Measurements from ENCODE around the gene FAAP100. TPM values are rescaled to one million over a fixed set of nuclear protein-coding genes. Genes with fewer than 3 reads are reported as not detected.

The FAAP100 gene
- total RNA-seq, 2 experiments from 2014 or later = 40.5 to 42.7 TPM

DNA sequence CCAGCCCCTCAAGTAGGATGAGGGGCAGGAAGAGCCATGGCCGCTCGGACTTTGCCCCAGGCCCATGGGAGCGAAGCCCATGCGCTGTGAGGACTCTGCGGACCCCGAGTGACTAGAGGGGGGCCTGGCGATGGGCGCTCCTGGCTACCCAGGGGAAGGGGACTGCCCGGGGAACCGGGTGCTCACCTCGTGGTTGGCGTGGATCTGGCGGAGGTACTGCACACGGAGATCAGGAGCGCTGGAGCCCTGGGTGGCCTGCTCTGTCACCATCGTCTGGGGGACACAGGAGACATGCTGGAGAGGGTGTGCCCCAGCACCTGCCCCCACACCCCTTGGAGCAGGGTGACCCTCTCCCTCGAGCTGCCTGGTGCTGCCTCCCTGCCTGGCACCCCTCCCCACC lies 11.0 kb downstream of the FAAP100 start:
- Mint-ChIP-seq H3K27me3 (peaks cover 8% of the 10 kb centered on the region), H3K36me3 (ENCODE audit: low read depth) (peaks cover 5% of the 10 kb centered on the region), H3K27ac (no peak overlapping the region), H3K4me1 (ENCODE audit: low read depth) (no peaks in the 10 kb centered on the region), H3K9me3 (no peaks in the 10 kb centered on the region), H3K4me3 (no peak overlapping the region)
- POLR2A ChIA-PET = no interaction called here
- intact Hi-C loops (cut with micrococcal nuclease) = no loop called here
- CTCF ChIA-PET = no interaction called here
- TF ChIP-seq, protein P1, sequence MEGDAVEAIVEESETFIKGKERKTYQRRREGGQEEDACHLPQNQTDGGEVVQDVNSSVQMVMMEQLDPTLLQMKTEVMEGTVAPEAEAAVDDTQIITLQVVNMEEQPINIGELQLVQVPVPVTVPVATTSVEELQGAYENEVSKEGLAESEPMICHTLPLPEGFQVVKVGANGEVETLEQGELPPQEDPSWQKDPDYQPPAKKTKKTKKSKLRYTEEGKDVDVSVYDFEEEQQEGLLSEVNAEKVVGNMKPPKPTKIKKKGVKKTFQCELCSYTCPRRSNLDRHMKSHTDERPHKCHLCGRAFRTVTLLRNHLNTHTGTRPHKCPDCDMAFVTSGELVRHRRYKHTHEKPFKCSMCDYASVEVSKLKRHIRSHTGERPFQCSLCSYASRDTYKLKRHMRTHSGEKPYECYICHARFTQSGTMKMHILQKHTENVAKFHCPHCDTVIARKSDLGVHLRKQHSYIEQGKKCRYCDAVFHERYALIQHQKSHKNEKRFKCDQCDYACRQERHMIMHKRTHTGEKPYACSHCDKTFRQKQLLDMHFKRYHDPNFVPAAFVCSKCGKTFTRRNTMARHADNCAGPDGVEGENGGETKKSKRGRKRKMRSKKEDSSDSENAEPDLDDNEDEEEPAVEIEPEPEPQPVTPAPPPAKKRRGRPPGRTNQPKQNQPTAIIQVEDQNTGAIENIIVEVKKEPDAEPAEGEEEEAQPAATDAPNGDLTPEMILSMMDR (IDR thresholded peaks at IDR 0.05) = no peak
- DNase-seq (no peak), ATAC-seq (no peak)

DNA sequence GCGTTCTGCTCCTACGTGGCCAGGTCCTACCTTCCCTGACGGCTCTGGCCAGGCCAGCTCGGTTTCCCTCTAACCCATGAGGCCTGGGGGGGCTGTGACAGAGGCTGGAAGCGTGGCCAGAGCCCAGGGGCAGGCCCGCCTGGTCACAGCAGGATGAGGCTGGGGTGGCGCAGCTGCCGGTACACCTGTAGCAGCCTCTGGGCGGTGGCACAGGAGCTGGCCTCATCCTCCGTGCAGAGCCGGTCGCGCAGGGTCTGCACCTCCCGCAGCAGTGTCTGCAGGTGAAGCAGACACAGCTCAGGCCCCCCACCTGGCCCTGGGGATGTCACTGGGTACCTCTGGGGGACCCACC lies 11.5 kb downstream of the FAAP100 start:
- intact Hi-C loops (cut with micrococcal nuclease) = no loop called here
- no peak for ATAC-seq

DNA sequence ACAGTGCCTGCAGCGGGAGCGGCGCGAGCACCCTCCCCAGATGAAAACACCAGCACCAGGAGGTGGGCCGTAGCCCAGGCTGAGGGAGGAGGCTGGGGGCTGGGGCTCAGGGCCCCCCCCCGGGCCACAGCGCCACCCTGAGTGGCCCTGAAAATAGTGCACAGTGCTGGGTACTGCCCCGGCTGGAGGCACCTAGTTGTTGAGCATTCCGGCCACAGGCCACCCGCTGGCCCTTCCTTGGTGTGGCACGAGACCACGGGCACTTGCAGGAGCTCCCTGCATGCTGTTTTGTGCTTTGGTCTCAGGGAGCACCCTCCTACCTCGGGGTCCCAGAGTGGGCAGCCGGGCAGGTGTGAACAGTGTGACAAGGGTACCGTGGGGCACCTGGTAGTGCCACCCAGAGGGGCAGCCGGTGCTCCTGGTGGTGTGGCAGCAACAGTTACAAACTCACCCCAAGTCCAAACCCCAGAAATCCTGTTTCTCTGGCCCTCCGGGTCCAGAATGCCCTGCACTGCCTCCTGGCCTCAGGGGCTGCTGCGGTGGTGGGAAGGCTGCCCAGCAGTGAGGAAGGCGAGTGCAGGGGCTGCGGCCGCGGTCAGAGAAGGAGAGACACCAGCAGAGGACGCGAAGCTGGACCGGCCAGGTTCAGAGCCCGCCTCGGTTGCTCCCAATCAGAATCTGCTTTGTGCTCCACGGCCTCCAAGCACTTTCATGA lies 12.0 kb downstream of the FAAP100 start:
- Mint-ChIP-seq H3K9me3 (no peaks in the 10 kb centered on the region), H3K36me3 (ENCODE audit: low read depth) (peaks cover 2% of the 10 kb centered on the region), H3K4me1 (ENCODE audit: low read depth) (no peaks in the 10 kb centered on the region), H3K27me3 (peaks cover 14% of the 10 kb centered on the region), H3K27ac (no peak overlapping the region), H3K4me3 (no peak overlapping the region)
- ChIA-PET POLR2A (interaction anchor here (0.6 kb wide), 2 partner anchors 38 to 163 kb away, joined by 3 read pairs; partner anchors contain the start of gene MRPL12), CTCF (no interaction called here)
- DNase-seq = no peak
- TF ChIP-seq, protein P1 (IDR thresholded peaks at IDR 0.05) = no peak
- ATAC-seq = no peak
- intact Hi-C loops (cut with micrococcal nuclease) = no loop called here

More for the DNA sequence above, 11.5 kb downstream of the FAAP100 start:
- H3K27ac Mint-ChIP-seq = no peak overlapping the region
- DNase-seq = no peak
- peaks cover 2% of the 10 kb centered on the region for H3K36me3 Mint-ChIP-seq (ENCODE audit: low read depth)
- H3K9me3 Mint-ChIP-seq = no peaks in the 10 kb centered on the region
- no peaks in the 10 kb centered on the region for H3K4me1 Mint-ChIP-seq (ENCODE audit: low read depth)
- peaks cover 13% of the 10 kb centered on the region for H3K27me3 Mint-ChIP-seq
- TF ChIP-seq, protein P1 (IDR thresholded peaks at IDR 0.05) = no peak
- CTCF ChIA-PET = no interaction called here
- POLR2A ChIA-PET = interaction anchor here (0.6 kb wide), 1 partner anchor 162 kb away, joined by 3 read pairs; the partner anchor contains the start of gene MRPL12
- no peak overlapping the region for H3K4me3 Mint-ChIP-seq

DNA sequence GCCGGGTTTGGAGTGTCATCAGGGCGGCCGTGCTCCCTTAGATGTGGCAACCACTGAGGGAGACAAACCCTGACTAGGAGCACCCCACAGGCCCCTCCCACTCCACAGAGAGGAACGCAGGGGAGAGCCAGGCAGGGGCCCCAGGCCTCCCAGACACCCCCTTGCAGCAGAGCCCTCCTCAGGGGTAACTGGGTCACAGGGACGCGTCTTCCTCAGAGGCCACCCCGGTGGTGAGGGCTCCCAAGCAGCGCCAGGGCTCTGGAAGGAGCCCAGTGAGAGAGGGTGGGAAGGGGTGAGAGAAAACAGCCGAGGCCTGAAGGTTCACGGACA lies 12.6 kb downstream of the FAAP100 start:
- TF ChIP-seq, protein P1 (IDR thresholded peaks at IDR 0.05) = no peak
- ChIA-PET POLR2A (interaction anchor here (0.6 to 1.0 kb wide), 2 partner anchors 11 to 37 kb away, joined by 3 read pairs; no protein-coding TSS in a partner anchor), CTCF (interaction anchor here (1.0 kb wide), 1 partner anchor 286 kb away, joined by 3 read pairs; no protein-coding TSS in a partner anchor)
- Mint-ChIP-seq H3K9me3 (no peaks in the 10 kb centered on the region), H3K4me1 (ENCODE audit: low read depth) (no peaks in the 10 kb centered on the region), H3K4me3 (no peak overlapping the region), H3K27ac (no peak overlapping the region), H3K27me3 (peaks cover 15% of the 10 kb centered on the region), H3K36me3 (ENCODE audit: low read depth) (peaks cover 2% of the 10 kb centered on the region)
- no peak for DNase-seq
- intact Hi-C loops (cut with micrococcal nuclease) = no loop called here
- no peak for ATAC-seq

Measured in activated CD8-positive, alpha-beta T cell treated with anti-CD3 and anti-CD28 coated beads for 36 hours (primary cell).